Upper lobe of right lung (tissue), 1 donor: ENCODE data around the gene SLC26A8. TPM values are rescaled to one million over a fixed set of nuclear protein-coding genes. Genes with fewer than 3 reads are reported as not detected.

ENCODE experiments used
- ATAC-seq: fragments of 200-7000 bp; cut with Tn5 transposase; one replicate; pipeline ENCODE4 v1.9.1; 2020; ENCODE audit warnings: mild to moderate bottlenecking, moderate library complexity
- DNase-seq: peaks from one replicate; pipeline ENCODE4 v3.0.0-alpha.2; 2020
- H3K27ac ChIP-seq: fragments of 200-600 bp; one replicate; pipeline ENCODE4 v1.8.0; 2022
- H3K27me3 ChIP-seq: fragments of 200-600 bp; one replicate; pipeline ENCODE4 v1.8.0; 2022; ENCODE audit warnings: mild to moderate bottlenecking
- H3K36me3 ChIP-seq: fragments of 200-600 bp; one replicate; pipeline ENCODE4 v1.8.0; 2022
- H3K4me1 ChIP-seq: fragments of 200-600 bp; one replicate; pipeline ENCODE4 v1.8.0; 2022
- H3K4me3 ChIP-seq: fragments of 200-600 bp; one replicate; pipeline ENCODE4 v1.8.0; 2022; ENCODE audit warnings: mild to moderate bottlenecking
- H3K9me3 ChIP-seq: fragments of 200-600 bp; one replicate; pipeline ENCODE4 v1.8.0; 2022
- intact Hi-C: fragments of 100-400 bp; cut with DNase I; formaldehyde crosslinking; loops from one replicate; pipeline ENCODE4 v1.11.0; 2022
- total RNA-seq: library from RNA; stranded (reverse); fragmentation: NEBNext Ultra II Directional; extraction: Animal tissue kit (Norgen Biotek cat#: 25700); gene quantifications from one replicate; pipeline ENCODE4 v1.2.1, GENCODE V29; 2021
- TF ChIP-seq, protein P1 (sequence below): fragments of 200-600 bp; IDR thresholded peaks from one replicate; pipeline ENCODE4 v1.8.0; 2022; ENCODE audit warnings: antibody characterized with exemption
- donor health status: DM: no; HTN: yes; CAD: no; lungs with severe emphysema.

Gene SLC26A8
- total RNA-seq, 1 donor from 2014 or later: 0.52 TPM

- no peaks in the 10 kb centered on the region for H3K4me1 ChIP-seq
- H3K9me3 ChIP-seq: no peaks in the 10 kb centered on the region
- TF ChIP-seq, protein P1, sequence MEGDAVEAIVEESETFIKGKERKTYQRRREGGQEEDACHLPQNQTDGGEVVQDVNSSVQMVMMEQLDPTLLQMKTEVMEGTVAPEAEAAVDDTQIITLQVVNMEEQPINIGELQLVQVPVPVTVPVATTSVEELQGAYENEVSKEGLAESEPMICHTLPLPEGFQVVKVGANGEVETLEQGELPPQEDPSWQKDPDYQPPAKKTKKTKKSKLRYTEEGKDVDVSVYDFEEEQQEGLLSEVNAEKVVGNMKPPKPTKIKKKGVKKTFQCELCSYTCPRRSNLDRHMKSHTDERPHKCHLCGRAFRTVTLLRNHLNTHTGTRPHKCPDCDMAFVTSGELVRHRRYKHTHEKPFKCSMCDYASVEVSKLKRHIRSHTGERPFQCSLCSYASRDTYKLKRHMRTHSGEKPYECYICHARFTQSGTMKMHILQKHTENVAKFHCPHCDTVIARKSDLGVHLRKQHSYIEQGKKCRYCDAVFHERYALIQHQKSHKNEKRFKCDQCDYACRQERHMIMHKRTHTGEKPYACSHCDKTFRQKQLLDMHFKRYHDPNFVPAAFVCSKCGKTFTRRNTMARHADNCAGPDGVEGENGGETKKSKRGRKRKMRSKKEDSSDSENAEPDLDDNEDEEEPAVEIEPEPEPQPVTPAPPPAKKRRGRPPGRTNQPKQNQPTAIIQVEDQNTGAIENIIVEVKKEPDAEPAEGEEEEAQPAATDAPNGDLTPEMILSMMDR: no peak
- DNase-seq: no peak
- H3K27me3 ChIP-seq: no peaks in the 10 kb centered on the region
- H3K36me3 ChIP-seq: no peaks in the 10 kb centered on the region
- intact Hi-C loops: no loop called here
- no peak overlapping the region for H3K27ac ChIP-seq
- no peak for ATAC-seq
- H3K4me3 ChIP-seq: no peak overlapping the region
Observed at GRCh38 chr6:35968821-35969220, 55.6 kb downstream of the SLC26A8 start.

DNA sequence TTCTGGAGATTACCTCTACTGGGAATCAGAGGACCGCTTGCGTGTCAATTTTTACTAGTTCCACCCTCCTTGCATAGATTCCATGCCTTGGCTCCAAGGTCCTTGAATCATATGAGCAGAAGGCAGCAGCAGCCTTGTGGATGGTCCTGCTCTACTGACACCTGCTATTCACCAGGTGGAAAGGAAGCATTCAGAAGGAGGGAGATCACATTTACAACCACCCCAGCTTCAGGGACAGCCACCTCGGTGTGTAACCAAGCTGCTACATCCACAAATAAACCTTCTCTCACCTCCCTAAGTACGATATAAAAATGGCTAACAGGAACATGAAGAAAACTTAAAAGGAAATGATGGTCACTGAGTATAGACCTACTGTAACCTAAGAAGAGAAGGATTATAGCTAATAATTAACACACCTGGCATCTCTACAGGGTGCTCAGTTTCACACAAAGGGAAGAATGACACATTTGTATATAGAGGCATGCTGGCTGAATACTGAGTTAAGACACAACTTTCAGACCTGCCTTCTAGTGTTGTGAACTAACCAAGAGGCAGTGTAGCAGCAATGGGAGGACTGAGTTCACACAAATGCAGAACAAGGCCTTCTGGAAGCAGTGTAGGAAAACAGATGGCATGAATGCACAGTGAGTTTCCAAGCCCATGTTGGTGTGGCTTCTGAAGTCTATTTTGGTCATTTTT lies 57.2 kb downstream of the SLC26A8 start:
- Histone ChIP-seq H3K27ac (no peak overlapping the region), H3K9me3 (no peaks in the 10 kb centered on the region), H3K4me1 (no peaks in the 10 kb centered on the region), H3K36me3 (no peaks in the 10 kb centered on the region), H3K27me3 (no peaks in the 10 kb centered on the region), H3K4me3 (no peak overlapping the region)
- no peak for ATAC-seq
- TF ChIP-seq, protein P1: no peak
- no peak for DNase-seq
- intact Hi-C loops: no loop called here

DNA sequence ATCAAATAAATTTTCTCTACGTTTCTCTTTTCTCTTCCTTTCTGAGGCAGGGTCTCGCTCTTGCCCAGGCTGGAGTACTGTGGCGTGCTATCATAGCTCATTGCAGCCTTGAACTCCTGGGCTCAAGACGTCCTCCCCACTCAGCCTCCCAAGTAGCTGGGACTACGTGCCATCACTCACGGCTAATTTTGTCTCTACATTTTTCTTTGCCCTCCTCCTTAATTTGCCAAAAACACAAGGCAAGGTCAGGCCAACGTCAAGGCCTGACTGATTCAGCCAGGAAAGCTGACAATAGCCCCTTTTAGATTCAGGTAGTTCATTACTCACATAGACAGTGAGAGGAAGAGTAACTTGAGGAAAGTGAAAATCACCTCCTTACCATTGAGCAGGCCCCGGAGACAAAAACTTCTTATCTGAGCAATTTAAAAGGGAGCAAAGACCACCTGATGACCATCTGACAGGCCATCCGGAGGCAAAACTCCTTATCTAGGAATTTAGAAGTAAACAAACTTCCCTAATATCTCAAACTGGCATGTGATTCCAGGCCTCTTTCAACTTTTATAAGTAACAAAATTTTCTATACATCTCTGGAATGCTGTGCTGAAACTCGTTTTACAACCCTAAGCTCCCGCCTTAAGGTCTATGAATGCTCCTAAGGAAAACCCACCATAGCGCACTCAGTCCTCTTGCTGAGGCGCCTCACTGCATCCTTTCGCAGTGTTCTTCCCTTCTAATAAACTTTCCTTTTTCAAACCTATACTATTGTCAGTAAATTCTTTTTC lies 61.5 kb downstream of the SLC26A8 start:
- intact Hi-C loops: no loop called here
- TF ChIP-seq, protein P1: no peak
- no peak overlapping the region for H3K27ac ChIP-seq
- no peaks in the 10 kb centered on the region for H3K27me3 ChIP-seq
- no peaks in the 10 kb centered on the region for H3K36me3 ChIP-seq
- no peak overlapping the region for H3K4me3 ChIP-seq
- no peaks in the 10 kb centered on the region for H3K4me1 ChIP-seq
- ATAC-seq (no peak), DNase-seq (no peak)
- no peaks in the 10 kb centered on the region for H3K9me3 ChIP-seq

GRCh38 chr6:35960187-35960586 lies 64.3 kb downstream of the SLC26A8 start:
- TF ChIP-seq, protein P1: no peak
- H3K27me3 ChIP-seq: no peaks in the 10 kb centered on the region
- no peak overlapping the region for H3K4me3 ChIP-seq
- intact Hi-C loops: no loop called here
- no peaks in the 10 kb centered on the region for H3K4me1 ChIP-seq
- no peaks in the 10 kb centered on the region for H3K36me3 ChIP-seq
- ATAC-seq (no peak), DNase-seq (no peak)
- H3K9me3 ChIP-seq: no peaks in the 10 kb centered on the region
- no peak overlapping the region for H3K27ac ChIP-seq

- ATAC-seq (no peak), DNase-seq (no peak)
- no peaks in the 10 kb centered on the region for H3K4me1 ChIP-seq
- no peaks in the 10 kb centered on the region for H3K27me3 ChIP-seq
- intact Hi-C loops: no loop called here
- H3K9me3 ChIP-seq: no peaks in the 10 kb centered on the region
- no peak overlapping the region for H3K27ac ChIP-seq
- H3K36me3 ChIP-seq: no peaks in the 10 kb centered on the region
- TF ChIP-seq, protein P1: peak; percentile 18
- H3K4me3 ChIP-seq: no peak overlapping the region
Observed at GRCh38 chr6:35955970-35956369, 68.5 kb downstream of the SLC26A8 start.
